ENCODE data around the gene MED10. TPM values are rescaled to one million over a fixed set of nuclear protein-coding genes. Genes with fewer than 3 reads are reported as not detected.

The MED10 gene
- total RNA-seq, 4 donors from 2014 or later: 14.6 to 29.7 (median 25.7) TPM

GRCh38 chr5:6399980-6400910 lies 21.9 kb upstream of the MED10 start:
- H3K4me1 ChIP-seq: no peaks in the 10 kb centered on the region
- TF ChIP-seq POLR2A (IDR thresholded peaks at IDR 0.05) (no peak), CTCF (IDR thresholded peaks at IDR 0.05) (no peak)
- H3K27me3 ChIP-seq: no peaks in the 10 kb centered on the region
- H3K9me3 ChIP-seq: no peaks in the 10 kb centered on the region
- no peak overlapping the region for H3K27ac ChIP-seq
- DNase-seq: no peak
- no peaks in the 10 kb centered on the region for H3K36me3 ChIP-seq
- intact Hi-C loops (cut with DNase I): no loop called here
- H3K4me3 ChIP-seq (replicated peaks in 1 of 3): no peak overlapping the region
- 69 to 82% methylated on average over 13 of the region's 13 CpGs for WGBS, 2 donors

GRCh38 chr5:6398570-6399230 lies 20.4 kb upstream of the MED10 start:
- Histone ChIP-seq H3K4me1 (no peaks in the 10 kb centered on the region), H3K9me3 (no peaks in the 10 kb centered on the region)

GRCh38 chr5:6397536-6398269 lies 19.4 kb upstream of the MED10 start:
- 88 to 90% methylated on average over 15 of the region's 15 CpGs for WGBS, 2 donors
- intact Hi-C loops (cut with DNase I): no loop called here
- no peaks in the 10 kb centered on the region for H3K4me1 ChIP-seq
- H3K4me3 ChIP-seq (replicated peaks in 1 of 3): no peak overlapping the region
- no peaks in the 10 kb centered on the region for H3K36me3 ChIP-seq
- DNase-seq: no peak
- no peaks in the 10 kb centered on the region for H3K9me3 ChIP-seq
- no peaks in the 10 kb centered on the region for H3K27me3 ChIP-seq
- H3K27ac ChIP-seq: no peak overlapping the region
- TF ChIP-seq POLR2A (IDR thresholded peaks at IDR 0.05) (no peak), CTCF (IDR thresholded peaks at IDR 0.05) (no peak)

More at GRCh38 chr5:6398570-6399230, 20.4 kb upstream of the MED10 start:
- no peak for DNase-seq
- TF ChIP-seq POLR2A (IDR thresholded peaks at IDR 0.05) (no peak), CTCF (IDR thresholded peaks at IDR 0.05) (no peak)
- Histone ChIP-seq H3K27ac (no peak overlapping the region), H3K27me3 (no peaks in the 10 kb centered on the region), H3K4me3 (replicated peaks in 1 of 3) (no peak overlapping the region), H3K36me3 (no peaks in the 10 kb centered on the region)
- 80 to 89% methylated on average over 14 of the region's 14 CpGs for WGBS, 2 donors
- intact Hi-C loops (cut with DNase I): no loop called here

- no peak for DNase-seq
- TF ChIP-seq CTCF (IDR thresholded peaks at IDR 0.05) (no peak), POLR2A (IDR thresholded peaks at IDR 0.05) (no peak)
- intact Hi-C loops (cut with DNase I): no loop called here
- H3K27ac ChIP-seq: no peak overlapping the region
- no peaks in the 10 kb centered on the region for H3K27me3 ChIP-seq
- no peaks in the 10 kb centered on the region for H3K4me1 ChIP-seq
- H3K4me3 ChIP-seq (replicated peaks in 1 of 3): no peak overlapping the region
- no peaks in the 10 kb centered on the region for H3K36me3 ChIP-seq
- 83 to 94% methylated on average over 6 to 9 of the region's 11 CpGs for WGBS, 2 donors
- no peaks in the 10 kb centered on the region for H3K9me3 ChIP-seq
Measured at GRCh38 chr5:6396836-6397535, 18.6 kb upstream of the MED10 start.

Data from thyroid gland (tissue), 4 donors.